PC-3 (cell line): ENCODE data around the gene RIPPLY3. TPM values are rescaled to one million over a fixed set of nuclear protein-coding genes. Genes with fewer than 3 reads are reported as not detected.

Experiments
- ATAC-seq: fragments of 200-7000 bp; cut with Tn5 transposase; 2 replicates; pipeline ENCODE4 v1.9.1; 2020; ENCODE audit warnings: mild to moderate bottlenecking, moderate library complexity
- BruUV-seq: library from RNA; stranded (reverse); fragments of 400-500 nt; replicated peaks from 2 replicates; lab custom pipeline; 2021; lab: Mats Ljungman, UMichigan
- CTCF ChIA-PET: fragments of 300-600 bp; sonication (Branson Sonifier 250); formaldehyde crosslinking; loops from one replicate; lab custom pipeline; 2022; ENCODE audit warnings: antibody characterized with exemption; lab: Charles Lee
- POLR2A ChIA-PET: fragments of 300-600 bp; sonication (Branson Sonifier 250); formaldehyde crosslinking; loops from one replicate; lab custom pipeline; 2022; ENCODE audit warnings: antibody characterized with exemption; ENCODE audit not compliant: unreplicated experiment; lab: Charles Lee
- DNase-seq: peaks from one replicate; pipeline ENCODE4 v3.0.0-alpha.2; 2015
- H2AFZ ChIP-seq: fragments of 300-600 bp; sonication (generic); 2 replicates; pipeline ENCODE4 v1.6.0; 2016; ENCODE audit warnings: antibody characterized with exemption, low read length
- H3F3A ChIP-seq: fragments of 300-600 bp; sonication (generic); one replicate; pipeline ENCODE4 v1.6.0; 2017; ENCODE audit warnings: antibody characterized with exemption, low read length, control low read depth, mild to moderate bottlenecking; ENCODE audit not compliant: unreplicated experiment
- H3K27ac ChIP-seq: fragments of 300-600 bp; sonication (generic); 2 replicates; pipeline ENCODE4 v1.5.1; 2016; ENCODE audit warnings: mild to moderate bottlenecking, low read length
- H3K27me3 ChIP-seq: fragments of 300-600 bp; sonication (generic); 2 replicates; pipeline ENCODE4 v1.6.1; 2016; ENCODE audit warnings: low read length, mixed read lengths
- H3K36me3 ChIP-seq: fragments of 300-600 bp; sonication (generic); 2 replicates; pipeline ENCODE4 v1.6.1; 2016; ENCODE audit warnings: low read depth, mixed run types, low read length, mixed read lengths
- H3K4me1 ChIP-seq: fragments of 300-600 bp; sonication (generic); 2 replicates; pipeline ENCODE4 v1.5.1; 2016; ENCODE audit warnings: low read length; ENCODE audit not compliant: insufficient read depth
- H3K4me2 ChIP-seq: fragments of 300-600 bp; sonication (generic); 2 replicates; pipeline ENCODE4 v1.6.0; 2016; ENCODE audit warnings: low read length
- H3K4me3 ChIP-seq: fragments of 300-600 bp; sonication (generic); 2 replicates; pipeline ENCODE4 v1.5.1; 2016; ENCODE audit warnings: mild to moderate bottlenecking, low read length, mixed read lengths
- H3K79me2 ChIP-seq: fragments of 300-600 bp; sonication (generic); 2 replicates; pipeline ENCODE4 v1.6.1; 2017; ENCODE audit warnings: low read length, mixed read lengths
- H3K9ac ChIP-seq: fragments of 300-600 bp; sonication (generic); 2 replicates; pipeline ENCODE4 v1.6.0; 2016; ENCODE audit warnings: mild to moderate bottlenecking, low read length
- H3K9me2 ChIP-seq: fragments of 300-600 bp; sonication (generic); replicated peaks from 2 replicates; pipeline ENCODE4 v1.6.1; 2016; ENCODE audit warnings: mixed run types, low read length, mixed read lengths
- H3K9me3 ChIP-seq: fragments of 300-600 bp; sonication (generic); 2 replicates; pipeline ENCODE4 v1.6.1; 2016; ENCODE audit warnings: low read length, mixed read lengths
- H4K20me1 ChIP-seq: fragments of 300-600 bp; sonication (generic); 2 replicates; pipeline ENCODE4 v1.6.1; 2016; ENCODE audit warnings: low read length, mixed read lengths
- CTCF ChIP-seq: fragments of 300-600 bp; sonication (generic); conservative IDR thresholded peaks from 2 replicates; pipeline ENCODE4 v1.5.1; 2017; ENCODE audit warnings: antibody characterized with exemption, low read depth, mild to moderate bottlenecking, low read length
- EZH2 ChIP-seq: fragments of 300-600 bp; sonication (generic); IDR thresholded peaks from one replicate; pipeline ENCODE4 v1.6.1; 2017; ENCODE audit warnings: antibody characterized with exemption, mild to moderate bottlenecking, low read length; ENCODE audit not compliant: unreplicated experiment
- EZH2phosphoT487 ChIP-seq: fragments of 300-600 bp; sonication (generic); IDR thresholded peaks from 2 replicates; pipeline ENCODE4 v1.6.1; 2018; ENCODE audit warnings: mild to moderate bottlenecking, antibody characterized with exemption, low read length, borderline replicate concordance
- intact Hi-C: fragments of 100-400 bp; cut with micrococcal nuclease; formaldehyde crosslinking; loops from 2 replicates; pipeline ENCODE4 v1.9.0; 2023
- total RNA-seq: library from RNA; depleted of rRNA; stranded (reverse); fragments of >200 nt; gene quantifications from 2 replicates; pipeline ENCODE4 v1.2.3, GENCODE V29; 2014

Gene RIPPLY3
- total RNA-seq, 1 experiment from 2014 or later: 10.0 TPM

- no peak overlapping the region for H3K27ac ChIP-seq
- ChIA-PET CTCF (interaction anchor here (0.5 to 1.3 kb wide), 10 partner anchors 12 to 293 kb away, joined by 3 to 37 read pairs (median 3); no protein-coding TSS in a partner anchor), POLR2A (interaction anchor here (0.6 kb wide), 1 partner anchor 52 kb away, joined by 4 read pairs; no protein-coding TSS in a partner anchor)
- peaks cover 13% of the 10 kb centered on the region; the same call in 1 of the 2 replicates for H3K4me1 ChIP-seq
- H3F3A ChIP-seq: no peaks in the 10 kb centered on the region
- peak overlapping the region; percentile 92 for H3K4me2 ChIP-seq
- H2AFZ ChIP-seq: peak overlapping the region; percentile 95
- ATAC-seq (peak; percentile 95), DNase-seq (peak; percentile 93)
- no peaks in the 10 kb centered on the region for H3K9me2 ChIP-seq
- H4K20me1 ChIP-seq: no peaks in the 10 kb centered on the region
- intact Hi-C loops: loop anchor here (1.0 to 5.0 kb wide), 3 partner anchors 33 to 145 kb away; no protein-coding TSS in a partner anchor
- no peaks in the 10 kb centered on the region for H3K9me3 ChIP-seq
- H3K79me2 ChIP-seq: no peaks in the 10 kb centered on the region
- H3K9ac ChIP-seq: peak overlapping the region; percentile 65
- no peaks in the 10 kb centered on the region for H3K36me3 ChIP-seq
- H3K4me3 ChIP-seq: peak overlapping the region; percentile 76
- no peaks in the 10 kb centered on the region for H3K27me3 ChIP-seq
- no peak for TF ChIP-seq EZH2
- TF ChIP-seq CTCF: peak; percentile 92
- BruUV-seq: no TSS peak
These were observed 3.3 kb downstream of the RIPPLY3 start for GRCh38 chr21:37009740-37010341.

DNA sequence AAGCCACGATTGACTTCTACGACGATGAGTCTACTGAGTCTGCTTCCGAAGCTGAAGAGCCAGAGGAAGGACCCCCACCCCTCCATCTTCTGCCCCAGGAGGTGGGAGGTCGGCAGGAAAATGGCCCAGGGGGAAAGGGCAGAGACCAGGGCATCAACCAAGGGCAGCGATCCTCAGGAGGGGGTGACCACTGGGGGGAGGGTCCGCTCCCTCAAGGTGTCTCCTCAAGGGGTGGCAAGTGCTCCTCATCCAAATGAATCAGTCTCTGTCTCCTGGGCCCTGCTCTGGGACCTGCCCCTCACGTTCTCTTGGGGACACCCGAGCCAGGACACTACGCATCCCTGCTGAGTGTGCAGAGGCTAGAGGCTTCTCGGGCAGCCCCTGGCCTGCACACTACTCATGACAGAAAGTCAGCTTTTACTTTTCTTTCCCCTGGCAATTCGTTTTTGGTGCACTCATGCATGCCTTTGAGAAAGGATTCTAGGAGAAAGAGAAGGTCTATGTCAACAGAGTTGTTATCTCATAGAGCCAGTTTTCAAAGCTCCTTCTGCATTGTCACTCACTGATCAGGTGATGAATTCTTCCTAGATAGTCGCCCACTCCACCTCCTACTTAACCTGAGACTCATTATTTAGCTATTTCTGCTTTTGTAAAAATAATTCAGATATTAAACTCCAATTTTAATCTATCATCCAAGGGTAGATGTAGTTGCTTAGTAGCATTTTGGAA, 11.6 kb downstream of the RIPPLY3 start:
- BruUV-seq: no TSS peak
- Histone ChIP-seq H3K4me1 (no peaks in the 10 kb centered on the region), H3K79me2 (no peaks in the 10 kb centered on the region), H3K4me2 (no peak overlapping the region), H3K27ac (no peak overlapping the region), H3K4me3 (no peak overlapping the region), H3K9ac (no peak overlapping the region), H3K9me3 (no peaks in the 10 kb centered on the region), H4K20me1 (no peaks in the 10 kb centered on the region), H3K9me2 (no peaks in the 10 kb centered on the region), H3K27me3 (no peaks in the 10 kb centered on the region), H3F3A (no peaks in the 10 kb centered on the region), H3K36me3 (no peaks in the 10 kb centered on the region), H2AFZ (no peak overlapping the region)
- DNase-seq: no peak
- no peak for ATAC-seq
- intact Hi-C loops: no loop called here
- no peak for TF ChIP-seq EZH2
- no peak for TF ChIP-seq EZH2phosphoT487
- no peak for TF ChIP-seq CTCF
- CTCF ChIA-PET: interaction anchor here (0.7 kb wide), 1 partner anchor 12 kb away, joined by 3 read pairs; no protein-coding TSS in a partner anchor
- POLR2A ChIA-PET: no interaction called here
